Measurements from ENCODE around the gene EDAR.

DNA sequence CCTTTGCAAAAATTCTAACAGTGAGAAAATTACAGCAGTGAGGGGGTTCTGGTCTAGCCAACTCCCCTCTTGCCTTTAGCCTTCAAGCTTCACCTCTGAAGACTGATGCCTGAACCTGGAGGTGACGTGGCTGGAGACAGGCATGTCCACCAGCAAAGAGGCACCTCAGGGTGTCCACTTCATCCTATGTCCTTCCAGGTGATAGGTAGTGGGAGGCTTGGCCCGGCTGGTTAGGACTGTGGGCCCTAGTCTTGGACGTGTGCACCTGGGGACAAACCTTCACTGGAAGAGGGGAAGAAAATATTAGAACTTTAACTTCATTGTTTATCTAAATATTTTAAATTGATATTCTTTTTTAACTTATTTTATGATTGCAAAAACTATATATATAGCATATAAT, 35.5 kb upstream of the EDAR start:
- TF ChIP-seq, protein P1, sequence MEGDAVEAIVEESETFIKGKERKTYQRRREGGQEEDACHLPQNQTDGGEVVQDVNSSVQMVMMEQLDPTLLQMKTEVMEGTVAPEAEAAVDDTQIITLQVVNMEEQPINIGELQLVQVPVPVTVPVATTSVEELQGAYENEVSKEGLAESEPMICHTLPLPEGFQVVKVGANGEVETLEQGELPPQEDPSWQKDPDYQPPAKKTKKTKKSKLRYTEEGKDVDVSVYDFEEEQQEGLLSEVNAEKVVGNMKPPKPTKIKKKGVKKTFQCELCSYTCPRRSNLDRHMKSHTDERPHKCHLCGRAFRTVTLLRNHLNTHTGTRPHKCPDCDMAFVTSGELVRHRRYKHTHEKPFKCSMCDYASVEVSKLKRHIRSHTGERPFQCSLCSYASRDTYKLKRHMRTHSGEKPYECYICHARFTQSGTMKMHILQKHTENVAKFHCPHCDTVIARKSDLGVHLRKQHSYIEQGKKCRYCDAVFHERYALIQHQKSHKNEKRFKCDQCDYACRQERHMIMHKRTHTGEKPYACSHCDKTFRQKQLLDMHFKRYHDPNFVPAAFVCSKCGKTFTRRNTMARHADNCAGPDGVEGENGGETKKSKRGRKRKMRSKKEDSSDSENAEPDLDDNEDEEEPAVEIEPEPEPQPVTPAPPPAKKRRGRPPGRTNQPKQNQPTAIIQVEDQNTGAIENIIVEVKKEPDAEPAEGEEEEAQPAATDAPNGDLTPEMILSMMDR (IDR thresholded peaks at IDR 0.05), result no peak
- TF ChIP-seq POLR2A (IDR thresholded peaks at IDR 0.05; ENCODE audit: low read depth) (no peak), EP300 (IDR thresholded peaks at IDR 0.05) (no peak), POLR2AphosphoS5 (IDR thresholded peaks at IDR 0.05) (no peak)

Data from esophagus muscularis mucosa (tissue), 4 donors.